A549 (cell line): ENCODE data around the gene PRR23E. TPM values are rescaled to one million over a fixed set of nuclear protein-coding genes. Genes with fewer than 3 reads are reported as not detected.

Experiments
- ATAC-seq, 2 experiments: fragments of 200-7000 bp in 1 of 2; fragments of >200 bp in 1 of 2; cut with Nextera tagmentation in 1 of 2; cut with Tn5 transposase in 1 of 2; 3 replicates each; pipeline versions ENCODE4 v1.8.0 to v1.9.1; 2018 to 2020; ENCODE audit warnings: mild to moderate bottlenecking in 1 of 2, moderate library complexity in 1 of 2
- CTCF ChIA-PET: fragments of 300-600 bp; sonication (Branson Sonifier 250); formaldehyde crosslinking; extraction: SDS; loops from one replicate; lab custom pipeline; 2021; ENCODE audit warnings: antibody characterized with exemption, inconsistent platforms; lab: Yijun Ruan, JAX
- POLR2A ChIA-PET: fragments of 350-600 bp; formaldehyde crosslinking; extraction: SDS; loops from one replicate; lab custom pipeline; 2021; ENCODE audit warnings: antibody characterized with exemption, inconsistent platforms; lab: Yijun Ruan, JAX
- DNase-seq, 2 experiments: peaks; one replicate each; pipeline versions ENCODE4 v3.0.0 to v3.0.0-alpha.2; 2011 to 2016; ENCODE audit warnings: low read depth in 1 of 2, low spot score in 1 of 2
- FAIRE-seq: peaks from 2 replicates; lab custom pipeline; 2011; peaks lifted over from hg19 to GRCh38; lab: Jason Lieb, UNC
- H3K27ac ChIP-seq, 2 experiments: fragments of >200 bp; sonication (Bioruptor Twin); formaldehyde crosslinking; 3 replicates each; pipeline ENCODE4 v1.5.1; 2016 to 2017
- H3K4me1 ChIP-seq: fragments of >200 bp; sonication (Bioruptor Twin); formaldehyde crosslinking; 3 replicates; pipeline ENCODE4 v1.6.1; 2016
- H3K4me2 ChIP-seq: fragments of >200 bp; sonication (Bioruptor Twin); formaldehyde crosslinking; 3 replicates; pipeline ENCODE4 v1.6.1; 2016
- H3K4me3 ChIP-seq: fragments of >200 bp; sonication (Bioruptor Twin); formaldehyde crosslinking; 3 replicates; pipeline ENCODE4 v1.5.1; 2016
- H3K9me3 ChIP-seq: fragments of >200 bp; sonication (Bioruptor Twin); formaldehyde crosslinking; 3 replicates; pipeline ENCODE4 v1.6.1; 2016
- CHD2 ChIP-seq: fragments of 150-350 bp; IDR thresholded peaks from 2 replicates; pipeline ENCODE4 v1.6.1; 2014; ENCODE audit warnings: low read length; ENCODE audit not compliant: partially characterized antibody
- CHD4 ChIP-seq: fragments of 200-600 bp; sonication (generic); IDR thresholded peaks from 2 replicates; pipeline ENCODE4 v1.6.1; 2016; ENCODE audit warnings: antibody characterized with exemption, mild to moderate bottlenecking, borderline replicate concordance
- E2F6 ChIP-seq: IDR thresholded peaks from 2 replicates; pipeline ENCODE4 v1.6.1; 2012; ENCODE audit warnings: low read depth, borderline replicate concordance
- EHMT2 ChIP-seq: fragments of 200-600 bp; sonication (generic); IDR thresholded peaks from 2 replicates; pipeline ENCODE4 v1.6.1; 2016; ENCODE audit warnings: antibody characterized with exemption, low read depth, mild to moderate bottlenecking, moderate library complexity
- ELK1 ChIP-seq: fragments of 150-350 bp; IDR thresholded peaks from 2 replicates; pipeline ENCODE4 v1.6.1; 2014; ENCODE audit warnings: low read depth, mild to moderate bottlenecking, low read length
- ESRRA ChIP-seq: fragments of 150-350 bp; IDR thresholded peaks from 2 replicates; pipeline ENCODE4 v1.6.1; 2014; ENCODE audit warnings: mild to moderate bottlenecking, low read length, borderline replicate concordance
- HES2 ChIP-seq: fragments of >200 bp; sonication (Bioruptor Twin); formaldehyde crosslinking; IDR thresholded peaks from 2 replicates; pipeline ENCODE4 v1.6.1; 2016
- KDM1A ChIP-seq: fragments of 200-600 bp; sonication (generic); IDR thresholded peaks from 2 replicates; pipeline ENCODE4 v1.6.1; 2016; ENCODE audit warnings: low read depth, mild to moderate bottlenecking
- MAX ChIP-seq: IDR thresholded peaks from 2 replicates; pipeline ENCODE4 v1.6.1; 2012
- NPAS2 ChIP-seq: fragments of 250-450 bp; sonication (Bioruptor Pico); IDR thresholded peaks from 2 replicates; pipeline ENCODE4 v1.8.0; 2022; ENCODE audit warnings: mild to moderate bottlenecking, moderate library complexity, borderline replicate concordance
- PHF8 ChIP-seq: fragments of 200-600 bp; sonication (generic); IDR thresholded peaks from 2 replicates; pipeline ENCODE4 v1.6.1; 2016; ENCODE audit warnings: low read depth, mild to moderate bottlenecking, antibody characterized with exemption, moderate library complexity, borderline replicate concordance
- RAD21 ChIP-seq, 2 experiments: fragments of >200 bp in 1 of 2; sonication (Bioruptor Twin) in 1 of 2; formaldehyde crosslinking in 1 of 2; IDR thresholded peaks in 1 of 2; conservative IDR thresholded peaks in 1 of 2; 2 replicates in 1 of 2; 3 replicates in 1 of 2; pipeline ENCODE4 v1.6.1; 2012 to 2018; ENCODE audit warnings: inconsistent platforms in 1 of 2
- RARB ChIP-seq: fragments of 250-450 bp; sonication (Bioruptor Pico); IDR thresholded peaks from 2 replicates; pipeline ENCODE4 v1.8.0; 2021; ENCODE audit warnings: mild to moderate bottlenecking, moderate library complexity
- RFX5 ChIP-seq: fragments of 450-650 bp; IDR thresholded peaks from 2 replicates; pipeline ENCODE4 v1.7.1; 2014; ENCODE audit warnings: antibody characterized with exemption, mild to moderate bottlenecking, moderate library complexity
- TFCP2L1 ChIP-seq: fragments of 250-450 bp; sonication (Bioruptor Pico); IDR thresholded peaks from 2 replicates; pipeline ENCODE4 v1.5.0; 2021; ENCODE audit warnings: mild to moderate bottlenecking
- TP53 ChIP-seq: fragments of 250-450 bp; sonication (Bioruptor Pico); IDR thresholded peaks from 2 replicates; pipeline ENCODE4 v1.5.0; 2021; ENCODE audit warnings: mild to moderate bottlenecking, moderate library complexity
- WGBS: methylation state at CpG from one replicate; pipeline ENCODE4 v1.1.6; 2017; ENCODE audit errors: missing lambda C conversion rate; 5-methylcytosine and 5-hydroxymethylcytosine counted together
- polyA plus RNA-seq, 4 experiments: library from polyadenylated mRNA; depleted of rRNA in 3 of 4; stranded (reverse); fragments of >200 nt; fragmentation: RNase III in 1 of 4; extraction: RNeasy Plus Mini Kit Qiagen cat#74134 plus additional on column Dnase treatment in 1 of 4; gene quantifications; 2 replicates in 3 of 4; 3 replicates in 1 of 4; pipeline ENCODE4 v1.2.3, GENCODE V29; 2011 to 2017
- TF ChIP-seq, protein P1 (sequence below): IDR thresholded peaks from 2 replicates; pipeline ENCODE4 v1.6.1; 2012

Gene PRR23E
- polyA plus RNA-seq, 2 of the 4 experiments (the other 2 are of a cell fraction): not detected

GRCh38 chr3:127221446-127222035 lies 28.6 kb downstream of the PRR23E start:
- FAIRE-seq (no peak), ATAC-seq (no peak)
- H3K9me3 ChIP-seq: 0 out of 3 replicates have a peak, but pooled peaks cover 8% of the 10 kb centered on the region
- no peak overlapping the region for H3K27ac ChIP-seq
- TF ChIP-seq E2F6 (no peak), MAX (no peak), RARB (no peak)
- TF ChIP-seq, protein P1, sequence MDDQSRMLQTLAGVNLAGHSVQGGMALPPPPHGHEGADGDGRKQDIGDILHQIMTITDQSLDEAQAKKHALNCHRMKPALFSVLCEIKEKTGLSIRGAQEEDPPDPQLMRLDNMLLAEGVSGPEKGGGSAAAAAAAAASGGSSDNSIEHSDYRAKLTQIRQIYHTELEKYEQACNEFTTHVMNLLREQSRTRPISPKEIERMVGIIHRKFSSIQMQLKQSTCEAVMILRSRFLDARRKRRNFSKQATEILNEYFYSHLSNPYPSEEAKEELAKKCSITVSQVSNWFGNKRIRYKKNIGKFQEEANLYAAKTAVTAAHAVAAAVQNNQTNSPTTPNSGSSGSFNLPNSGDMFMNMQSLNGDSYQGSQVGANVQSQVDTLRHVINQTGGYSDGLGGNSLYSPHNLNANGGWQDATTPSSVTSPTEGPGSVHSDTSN: no peak
- TF ChIP-seq, all 56 proteins: peak for 0
- ChIA-PET POLR2A (no interaction called here), CTCF (interaction anchor here (0.6 to 0.7 kb wide), 2 partner anchors 51 to 1034 kb away, joined by 3 read pairs; no protein-coding TSS in a partner anchor)
- no peak overlapping the region for H3K4me2 ChIP-seq
- no peak for DNase-seq
- WGBS: 4% methylated on average over 5 of the region's 10 CpGs
- H3K4me1 ChIP-seq: peaks cover 4% of the 10 kb centered on the region; the same call in 1 of the 3 replicates
- no peak overlapping the region for H3K4me3 ChIP-seq

DNA sequence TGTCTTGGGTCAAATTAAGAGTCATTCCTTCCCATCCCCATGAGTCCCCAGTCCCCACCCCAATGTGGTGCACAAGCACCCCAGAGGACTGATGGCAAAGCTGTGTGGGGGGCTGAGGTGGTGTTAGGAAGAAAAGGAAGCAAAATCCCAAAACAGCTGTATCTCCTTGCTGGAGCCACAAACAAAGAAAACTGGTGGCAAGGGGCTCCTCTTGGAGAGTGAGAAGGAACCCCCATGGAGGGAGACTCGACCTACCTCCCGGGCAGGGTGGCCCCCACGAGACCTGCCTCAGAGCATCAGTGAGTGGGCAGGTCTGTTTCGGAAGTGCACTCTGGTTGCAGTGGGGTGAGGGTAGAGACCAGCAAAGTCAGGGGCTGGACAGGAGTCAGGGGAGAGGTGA lies 29.2 kb downstream of the PRR23E start:
- H3K4me3 ChIP-seq: no peak overlapping the region
- 0 out of 3 replicates have a peak, but pooled peaks cover 8% of the 10 kb centered on the region for H3K9me3 ChIP-seq
- no peak for FAIRE-seq
- ChIA-PET CTCF (no interaction called here), POLR2A (no interaction called here)
- ATAC-seq: no peak
- H3K4me2 ChIP-seq: no peak overlapping the region
- no peak overlapping the region for H3K27ac ChIP-seq
- peaks cover 4% of the 10 kb centered on the region; the same call in 1 of the 3 replicates for H3K4me1 ChIP-seq
- WGBS: 60% methylated on average over 1 of the region's 4 CpGs
- DNase-seq: no peak
- TF ChIP-seq TP53 (CRISPR knock-in tag) (no peak), RFX5 (no peak), HES2 (no peak), TFCP2L1 (no peak), ESRRA (no peak)

DNA sequence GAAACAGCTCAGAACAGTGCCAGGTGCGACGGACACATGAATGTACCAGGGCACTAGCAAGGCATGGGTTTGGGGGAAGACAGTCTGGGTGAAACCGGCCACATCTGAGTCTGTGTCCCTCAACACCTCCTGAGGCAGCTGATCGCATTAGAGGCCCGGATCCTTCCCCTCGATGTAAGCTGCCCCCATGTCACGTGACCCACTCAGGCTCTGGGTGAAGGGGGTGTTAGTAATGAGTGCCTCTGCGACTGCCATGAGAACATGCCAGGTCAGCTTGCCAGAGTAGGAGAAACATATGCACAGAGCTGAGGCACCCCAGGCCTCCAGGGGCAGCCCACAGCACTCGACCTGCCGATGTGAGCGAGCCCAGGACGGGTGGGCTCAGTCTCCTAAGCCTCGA lies 29.7 kb downstream of the PRR23E start:
- Histone ChIP-seq H3K9me3 (0 out of 3 replicates have a peak, but pooled peaks cover 8% of the 10 kb centered on the region), H3K4me3 (no peak overlapping the region), H3K4me2 (no peak overlapping the region), H3K4me1 (no peaks in the 10 kb centered on the region), H3K27ac (no peak overlapping the region)
- TF ChIP-seq KDM1A: no peak
- TF ChIP-seq ELK1: no peak
- no peak for TF ChIP-seq CHD4
- TF ChIP-seq NPAS2 (CRISPR knock-in tag): no peak
- no peak for TF ChIP-seq CHD2
- TF ChIP-seq TP53 (CRISPR knock-in tag): no peak
- TF ChIP-seq EHMT2: no peak
- no peak for TF ChIP-seq PHF8
- TF ChIP-seq ESRRA: no peak
- no peak for TF ChIP-seq RAD21 (conservative IDR thresholded peaks at IDR 0.05 in 1 of 2, IDR thresholded peaks at IDR 0.05 in 1 of 2)
- no peak for TF ChIP-seq RARB
- no peak for ATAC-seq
- CTCF ChIA-PET: no interaction called here
- no peak for FAIRE-seq
- 47% methylated on average over 7 of the region's 13 CpGs for WGBS
- POLR2A ChIA-PET: no interaction called here
- DNase-seq: no peak
